ENCODE results near the gene IGF1R. TPM values are rescaled to one million over a fixed set of nuclear protein-coding genes. Genes with fewer than 3 reads are reported as not detected.

Gene IGF1R
- total RNA-seq, 6 donors from 2014 or later, result 31.0 to 142 (median 63.8) TPM

- H3K36me3 ChIP-seq, result peaks cover 5 to 62% (median 29%) of the 10 kb centered on the region in 4 donors
- peak overlapping the region in 1 of 4 donors; percentile 5 for H3K27ac ChIP-seq
- no peak for TF ChIP-seq POLR2AphosphoS5 (IDR thresholded peaks at IDR 0.05)
- no peak for TF ChIP-seq EP300 (IDR thresholded peaks at IDR 0.05)
- TF ChIP-seq CTCF (IDR thresholded peaks at IDR 0.05), result no peak
- no peak for TF ChIP-seq POLR2A (IDR thresholded peaks at IDR 0.05)
- no peaks in the 10 kb centered on the region for H3K9me3 ChIP-seq
- no peak overlapping the region for H3K4me3 ChIP-seq
- ATAC-seq (ENCODE audit: low FRiP score in 2 of 2) (no peak), DNase-seq (no peak)
- H3K27me3 ChIP-seq, result no peaks in the 10 kb centered on the region
- WGBS, 2 donors, result 60 to 67% methylated on average over 11 of the region's 11 CpGs
- H3K4me1 ChIP-seq, result peaks cover 3 to 9% (median 6%) of the 10 kb centered on the region in 4 donors
These were observed 276.2 kb downstream of the IGF1R start for GRCh38 chr15:98924401-98925049.

GRCh38 chr15:98926236-98926635, 277.9 kb downstream of the IGF1R start:
- Histone ChIP-seq H3K4me3 (no peak overlapping the region), H3K4me1 (peaks cover 3 to 9% (median 6%) of the 10 kb centered on the region in 4 donors), H3K27me3 (no peaks in the 10 kb centered on the region), H3K36me3 (peaks cover 7 to 75% (median 33%) of the 10 kb centered on the region in 4 donors), H3K9me3 (no peaks in the 10 kb centered on the region), H3K27ac (no peak overlapping the region)
- ATAC-seq (ENCODE audit: low FRiP score in 2 of 2), result no peak
- WGBS, 2 donors, result 95 to 97% methylated on average over 1 of the region's 1 CpG
- no peak for DNase-seq
- TF ChIP-seq POLR2AphosphoS5 (IDR thresholded peaks at IDR 0.05) (no peak), CTCF (IDR thresholded peaks at IDR 0.05) (no peak), EP300 (IDR thresholded peaks at IDR 0.05) (no peak), POLR2A (IDR thresholded peaks at IDR 0.05) (no peak)

GRCh38 chr15:98927022-98927421, 278.7 kb downstream of the IGF1R start:
- peak overlapping the region in 3 of 4 donors; percentile 26 to 50 (median 31) for H3K27ac ChIP-seq
- H3K9me3 ChIP-seq, result no peaks in the 10 kb centered on the region
- H3K4me3 ChIP-seq, result no peak overlapping the region
- 40 to 51% methylated on average over 3 of the region's 3 CpGs for WGBS, 2 donors
- ATAC-seq (ENCODE audit: low FRiP score in 2 of 2), result peak in 1 of 2 donors; percentile 55
- H3K4me1 ChIP-seq, result peaks cover 3 to 9% (median 6%) of the 10 kb centered on the region in 4 donors
- TF ChIP-seq POLR2AphosphoS5 (IDR thresholded peaks at IDR 0.05) (no peak), POLR2A (IDR thresholded peaks at IDR 0.05) (no peak), CTCF (IDR thresholded peaks at IDR 0.05) (no peak), EP300 (IDR thresholded peaks at IDR 0.05) (no peak)
- no peaks in the 10 kb centered on the region for H3K27me3 ChIP-seq
- peaks cover 7 to 75% (median 30%) of the 10 kb centered on the region in 4 donors for H3K36me3 ChIP-seq
- no peak for DNase-seq

GRCh38 chr15:98927996-98928395, 279.7 kb downstream of the IGF1R start:
- H3K27me3 ChIP-seq, result no peaks in the 10 kb centered on the region
- peaks cover under 1 to 5% (median 5%) of the 10 kb centered on the region in 4 donors for H3K4me1 ChIP-seq
- H3K4me3 ChIP-seq, result no peak overlapping the region
- TF ChIP-seq POLR2AphosphoS5 (IDR thresholded peaks at IDR 0.05), result no peak
- TF ChIP-seq POLR2A (IDR thresholded peaks at IDR 0.05), result no peak
- TF ChIP-seq EP300 (IDR thresholded peaks at IDR 0.05), result no peak
- TF ChIP-seq CTCF (IDR thresholded peaks at IDR 0.05), result no peak
- DNase-seq (no peak), ATAC-seq (ENCODE audit: low FRiP score in 2 of 2) (no peak)
- WGBS, 2 donors, result 86 to 96% methylated on average over 2 of the region's 2 CpGs
- H3K9me3 ChIP-seq, result no peaks in the 10 kb centered on the region
- peak overlapping the region; percentile 2 to 45 (median 26) for H3K27ac ChIP-seq
- H3K36me3 ChIP-seq, result peaks cover 3 to 74% (median 20%) of the 10 kb centered on the region in 4 donors

GRCh38 chr15:98930576-98930975, 282.2 kb downstream of the IGF1R start:
- DNase-seq (no peak), ATAC-seq (ENCODE audit: low FRiP score in 2 of 2) (no peak)
- peaks cover 0 to 5% (median 0%) of the 10 kb centered on the region in 4 donors for H3K4me1 ChIP-seq
- no peaks in the 10 kb centered on the region for H3K9me3 ChIP-seq
- H3K27ac ChIP-seq, result no peak overlapping the region
- TF ChIP-seq CTCF (IDR thresholded peaks at IDR 0.05), result no peak
- TF ChIP-seq EP300 (IDR thresholded peaks at IDR 0.05), result no peak
- H3K4me3 ChIP-seq, result no peak overlapping the region
- WGBS, 2 donors, result 89 to 91% methylated on average over 4 of the region's 4 CpGs
- peaks cover 3 to 62% (median 10%) of the 10 kb centered on the region in 4 donors for H3K36me3 ChIP-seq
- no peaks in the 10 kb centered on the region for H3K27me3 ChIP-seq
